Stimulated activated CD4-positive, alpha-beta T cell treated with anti-CD3 and anti-CD28 coated beads, Interleukin-1b, Interleukin-23, amount 100 ng/mL, for 24 hours (primary cell): ENCODE results near the gene SEMA3F.
"Not testable (repeated sequence)": the region's sequence is repeated elsewhere in the genome, so short reads cannot be mapped to it uniquely, and the experiment has no call there.

Experiments used
- DNase-seq, 4 experiments: peaks; one replicate each; pipeline ENCODE4 v3.0.0-alpha.2; 2020; ENCODE audit warnings: low read depth in 4 of 4, low spot score in 1 of 4

The SEMA3F gene

DNA sequence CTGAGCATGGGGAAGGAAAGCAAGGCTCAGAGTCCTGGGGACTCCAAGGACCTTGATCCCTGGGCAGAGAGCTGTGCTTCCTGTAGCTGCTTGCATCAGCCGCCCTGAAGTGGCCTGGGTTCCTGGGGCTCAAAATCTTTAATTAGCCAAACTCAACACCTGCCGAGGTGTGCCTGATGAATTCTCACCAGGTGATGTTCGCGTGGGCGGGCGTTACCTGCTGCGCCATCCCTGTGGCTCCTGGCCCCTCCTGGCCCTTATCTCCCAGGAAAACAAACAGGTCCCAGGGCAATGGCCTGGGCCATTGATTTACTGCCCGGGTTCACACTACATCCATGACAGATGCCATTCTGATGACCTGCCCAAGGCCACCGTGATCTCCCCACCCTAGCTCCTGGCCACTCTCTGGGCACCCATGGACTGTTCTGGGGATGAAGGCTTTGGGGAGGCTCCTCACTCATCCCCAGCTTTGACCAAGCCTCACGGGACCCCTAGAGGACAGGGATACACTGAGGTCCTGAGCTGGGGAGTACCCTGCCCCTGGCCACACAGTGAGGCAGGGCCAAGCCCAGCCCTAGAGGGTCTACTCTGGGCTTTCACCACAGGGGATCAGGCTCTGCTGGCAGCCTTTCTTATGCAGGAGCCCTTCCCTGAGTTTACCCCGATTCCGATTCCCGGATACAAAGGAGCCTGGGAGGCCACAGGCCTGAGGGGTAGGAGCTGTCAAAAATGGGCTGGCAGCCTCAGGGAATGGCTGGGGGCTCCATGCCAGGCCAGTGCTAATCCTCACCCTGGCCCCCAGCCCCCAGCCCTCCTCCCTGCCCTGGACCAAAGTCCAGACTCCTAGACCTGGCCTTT is 55.6 kb downstream of the SEMA3F start:
- DNase-seq, result no peak

DNA sequence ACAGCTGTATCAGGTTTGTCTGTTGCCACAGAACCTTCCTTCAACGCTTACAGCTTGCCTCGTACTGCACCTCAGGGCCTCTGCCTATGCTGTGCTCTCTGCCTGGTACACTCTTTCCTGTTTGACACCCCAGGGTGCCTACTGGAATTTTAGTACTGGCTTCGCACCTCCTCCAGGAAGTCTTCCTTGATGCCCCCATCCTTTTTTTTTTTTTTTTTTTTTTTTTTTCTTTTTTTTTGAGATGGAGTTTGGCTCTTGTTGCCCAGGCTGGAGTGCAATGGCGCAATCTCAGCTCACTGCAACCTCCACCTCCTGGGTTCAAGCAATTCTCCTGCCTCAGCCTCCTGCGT is 56.2 kb downstream of the SEMA3F start:
- DNase-seq, result not testable (repeated sequence)

DNA sequence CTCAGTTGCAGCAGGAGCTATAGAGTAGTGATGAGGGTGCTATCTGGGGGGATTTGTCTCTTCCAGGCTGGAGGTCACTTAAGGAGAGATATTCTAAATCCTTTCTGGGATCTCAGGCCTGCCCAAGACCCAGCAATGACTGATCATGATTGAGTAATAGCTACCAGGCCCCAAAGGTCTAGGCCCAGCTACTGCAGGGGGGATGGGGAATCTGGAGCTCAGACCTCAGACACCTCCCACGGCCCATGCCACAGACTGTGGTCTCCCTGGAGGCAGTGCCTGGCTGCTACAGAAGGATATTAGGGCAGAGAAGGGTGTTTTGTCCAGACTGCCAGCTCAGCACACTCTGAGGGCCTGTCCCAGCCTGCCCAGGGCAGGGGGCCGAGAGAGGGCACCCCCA is 56.8 kb downstream of the SEMA3F start:
- no peak for DNase-seq

DNA sequence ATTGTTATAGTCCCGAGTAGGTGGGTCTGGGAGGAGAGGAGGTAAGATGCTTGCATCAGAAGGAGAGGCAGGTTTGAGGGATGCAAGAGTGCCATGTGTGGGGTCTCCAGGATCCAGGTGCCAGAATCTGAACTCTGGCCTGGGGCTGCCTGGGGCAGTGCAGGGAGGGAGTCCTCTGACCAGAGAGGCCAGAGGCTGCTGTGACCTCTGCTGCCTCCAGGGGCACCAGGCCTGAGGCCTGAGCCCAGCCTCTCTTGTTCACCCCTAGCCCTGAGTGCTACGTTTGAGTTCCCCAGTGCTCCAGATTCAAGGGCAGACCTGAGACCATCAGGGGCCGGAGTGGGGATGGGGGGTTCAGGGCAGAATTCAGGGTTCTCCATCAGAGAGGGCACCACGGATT is 57.4 kb downstream of the SEMA3F start:
- DNase-seq, result no peak

DNA sequence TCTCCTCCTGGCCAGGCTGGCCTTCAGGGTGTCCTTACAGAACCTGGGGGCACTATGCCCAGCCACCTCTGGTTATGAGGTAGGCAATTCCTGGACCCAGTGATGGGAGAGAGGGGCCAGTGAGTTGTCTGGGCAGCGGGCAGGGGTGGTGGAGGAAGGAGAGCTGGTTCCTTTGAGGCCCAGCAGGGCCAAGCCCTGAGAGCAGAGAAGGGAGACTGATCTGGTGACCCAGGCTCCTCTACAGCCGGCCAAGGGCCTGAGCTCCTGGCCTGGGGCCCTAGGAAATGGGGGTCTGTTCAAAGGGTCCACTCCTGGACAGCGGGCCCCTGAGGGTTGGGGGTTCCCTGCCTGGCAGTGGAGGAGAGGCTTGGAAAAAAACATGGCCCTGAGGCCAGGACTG is 57.8 kb downstream of the SEMA3F start:
- no peak for DNase-seq

DNA sequence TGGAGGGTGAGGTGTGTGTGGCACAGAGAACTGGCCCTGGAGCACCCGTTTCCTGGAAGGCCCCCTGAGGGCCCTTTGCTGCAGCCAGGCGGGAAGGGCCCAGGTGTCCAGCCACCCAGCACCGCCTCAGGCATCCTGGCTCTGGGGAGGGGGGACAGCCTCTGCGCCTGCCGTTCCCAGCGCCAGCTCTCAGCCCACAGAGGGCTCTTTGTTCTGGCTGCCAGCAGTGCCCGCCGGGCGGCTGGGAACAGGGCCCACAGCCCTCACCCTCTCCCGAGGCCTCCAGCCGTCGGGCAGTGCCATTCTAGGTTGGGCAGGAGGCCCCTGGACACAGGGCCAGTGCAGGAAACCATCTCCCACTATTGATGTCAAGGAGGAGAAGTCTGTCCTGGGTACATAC is 58.2 kb downstream of the SEMA3F start:
- DNase-seq, result no peak

DNA sequence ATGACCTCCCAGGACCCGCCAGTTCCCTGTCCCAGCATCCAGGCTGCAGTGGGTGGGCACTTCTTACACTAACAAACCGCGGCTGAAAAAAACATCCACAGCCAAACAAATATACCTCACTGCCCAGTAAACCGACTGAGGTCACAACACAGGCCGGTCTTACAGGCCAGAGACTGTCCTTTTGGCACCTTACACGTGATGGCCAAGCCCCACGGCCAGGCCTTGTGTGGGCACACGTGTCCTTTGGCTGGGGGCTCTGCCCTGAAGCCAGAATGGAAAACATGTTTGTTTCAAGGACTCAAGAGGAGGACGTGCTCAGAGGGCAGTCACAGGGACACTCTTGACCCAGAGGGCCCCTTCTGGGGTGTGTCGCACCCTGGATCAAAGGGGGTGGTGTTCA is 59.7 kb downstream of the SEMA3F start:
- DNase-seq, result no peak

DNA sequence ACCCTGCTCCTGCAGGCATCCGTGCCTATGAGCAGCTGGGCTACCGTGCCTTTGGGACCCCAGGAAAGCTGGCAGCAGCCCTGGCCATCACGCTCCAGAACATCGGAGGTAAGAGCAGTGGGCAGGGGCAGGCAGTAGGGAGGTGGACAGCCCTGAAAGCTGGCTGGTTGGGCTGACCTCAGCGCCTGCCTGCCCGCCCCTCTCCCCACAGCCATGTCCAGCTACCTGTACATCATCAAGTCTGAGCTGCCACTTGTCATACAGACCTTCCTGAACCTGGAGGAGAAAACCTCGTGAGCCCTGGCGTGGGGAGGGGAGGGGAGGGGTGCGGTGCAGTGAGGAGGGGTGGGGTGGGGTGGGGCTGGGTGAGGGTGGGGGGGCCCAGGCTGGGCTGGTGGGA is 60.4 kb downstream of the SEMA3F start:
- DNase-seq, result no peak

DNA sequence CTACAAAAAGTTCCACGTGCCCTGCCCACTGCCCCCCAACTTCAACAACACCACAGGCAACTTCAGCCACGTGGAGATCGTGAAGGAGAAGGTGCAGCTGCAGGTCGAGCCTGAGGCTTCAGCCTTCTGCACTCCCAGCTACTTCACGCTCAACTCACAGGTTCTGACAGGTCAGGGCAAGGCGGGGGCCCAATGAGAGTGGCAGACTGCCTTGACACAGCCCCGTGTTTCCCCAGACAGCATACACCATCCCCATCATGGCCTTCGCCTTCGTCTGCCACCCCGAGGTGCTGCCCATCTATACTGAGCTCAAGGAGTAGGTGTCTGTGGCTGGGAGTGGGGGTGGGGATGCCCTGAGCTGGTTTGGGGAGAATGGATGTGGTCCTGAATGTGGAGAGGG is 62.6 kb downstream of the SEMA3F start:
- DNase-seq, result no peak

DNA sequence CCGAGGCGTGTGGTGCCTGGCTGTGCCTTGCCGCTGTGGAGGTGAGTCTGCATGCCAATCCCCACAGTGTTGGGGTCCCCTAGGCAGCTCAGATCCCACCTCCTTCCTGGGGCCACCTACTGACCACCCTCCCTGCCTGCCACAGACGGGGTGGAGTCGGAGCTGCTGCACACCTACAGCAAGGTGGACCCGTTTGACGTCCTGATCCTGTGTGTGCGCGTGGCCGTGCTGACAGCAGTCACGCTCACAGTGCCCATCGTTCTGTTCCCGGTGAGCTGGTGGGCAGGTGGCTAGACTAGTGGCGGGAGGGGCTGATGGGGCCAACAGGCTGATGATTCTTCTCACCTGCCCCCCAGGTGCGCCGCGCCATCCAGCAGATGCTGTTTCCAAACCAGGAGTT is 63.3 kb downstream of the SEMA3F start:
- DNase-seq, result no peak

DNA sequence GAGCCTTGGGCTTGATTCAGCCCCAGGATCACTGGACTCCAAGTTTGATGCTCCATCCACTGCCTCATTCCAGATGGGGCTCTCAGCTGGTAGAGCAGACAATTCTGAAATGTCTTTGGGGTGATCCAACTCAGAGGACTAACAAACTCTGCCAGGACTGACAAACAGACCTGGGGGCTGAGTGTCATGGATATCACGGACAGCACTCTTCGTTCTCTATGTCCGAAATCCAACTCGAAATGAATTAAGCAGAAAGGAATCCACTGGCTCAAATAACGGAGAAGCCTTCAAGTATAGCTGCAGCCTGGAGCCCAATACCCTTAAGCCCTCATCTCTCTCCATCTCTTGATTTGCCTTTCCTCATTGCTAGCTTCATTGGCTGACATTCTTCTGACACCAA is 64.2 kb downstream of the SEMA3F start:
- no peak for DNase-seq

DNA sequence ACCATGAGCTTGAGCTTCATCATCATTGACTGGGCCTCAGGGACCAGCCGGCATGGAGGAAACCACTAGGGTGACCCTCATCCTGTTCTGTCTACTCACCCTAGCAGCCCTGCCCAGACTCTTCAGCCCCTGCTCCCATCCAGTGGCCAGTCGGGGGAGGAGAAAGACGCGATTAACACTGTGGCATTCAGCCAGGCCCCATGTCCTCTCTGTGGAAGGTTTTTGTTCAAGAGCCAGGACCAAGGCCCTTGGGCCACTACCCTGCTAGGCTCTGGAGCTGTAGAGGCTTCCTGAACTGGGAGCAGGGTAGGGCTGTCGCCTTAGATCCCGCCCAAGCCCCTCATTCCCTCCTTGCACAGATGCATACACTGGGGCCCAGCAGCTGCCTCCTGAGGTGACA is 65.0 kb downstream of the SEMA3F start:
- no peak for DNase-seq

DNA sequence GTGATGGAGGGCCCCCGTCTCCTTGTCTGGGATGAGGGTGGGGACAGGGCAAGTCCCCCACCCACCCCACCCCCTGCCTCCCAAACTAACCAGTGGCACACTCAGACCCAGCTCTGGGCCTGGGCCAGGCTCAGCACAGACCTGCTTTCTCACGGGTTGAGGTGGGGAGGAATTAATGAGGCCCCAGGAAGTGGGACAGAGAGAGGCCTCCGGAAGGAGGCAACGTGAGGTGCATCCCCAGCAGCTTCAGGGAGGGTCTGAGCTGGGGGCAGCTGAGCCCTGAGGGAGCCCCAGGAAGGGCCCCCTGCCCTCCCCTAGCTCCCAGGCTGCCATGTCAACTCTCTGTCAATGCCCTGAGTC is 65.9 kb downstream of the SEMA3F start:
- DNase-seq, result no peak

DNA sequence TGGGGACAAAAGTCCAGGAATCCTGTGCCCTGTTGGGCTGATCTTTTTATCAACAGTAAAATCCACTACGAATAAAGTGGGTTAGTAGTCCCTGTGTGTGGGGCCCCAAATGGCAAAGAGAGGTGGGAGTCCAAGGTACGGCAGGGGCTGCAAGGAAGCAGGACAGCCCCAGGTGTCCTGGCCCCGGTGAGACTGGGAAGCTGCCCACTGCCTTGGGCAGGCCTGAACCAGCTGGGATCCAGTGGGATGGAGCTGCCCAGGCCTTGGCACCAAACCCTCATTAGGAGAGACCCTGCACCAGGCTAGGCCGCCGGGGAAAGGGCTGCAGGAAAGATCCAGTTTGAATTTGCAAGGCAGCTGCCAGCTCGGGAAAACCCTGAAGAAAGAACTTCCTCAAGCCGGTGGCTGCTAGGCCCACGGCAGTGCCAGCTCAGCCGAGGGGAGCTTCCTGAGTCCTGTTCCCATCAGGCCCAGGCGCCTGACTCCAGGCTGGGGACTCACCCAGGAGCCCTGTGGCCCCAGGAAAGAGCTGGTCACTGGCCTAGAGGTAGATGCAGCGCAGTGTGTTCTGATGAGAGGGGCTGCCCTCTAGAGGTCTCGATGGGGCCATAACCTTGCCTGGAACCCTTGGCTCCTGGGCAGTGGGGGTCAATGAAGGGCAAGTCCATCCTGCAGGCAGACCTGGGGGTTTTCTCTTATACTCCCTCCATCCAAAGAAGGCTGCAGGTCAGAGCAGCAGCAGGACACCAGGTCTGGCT is 66.5 kb downstream of the SEMA3F start:
- DNase-seq, result no peak

DNA sequence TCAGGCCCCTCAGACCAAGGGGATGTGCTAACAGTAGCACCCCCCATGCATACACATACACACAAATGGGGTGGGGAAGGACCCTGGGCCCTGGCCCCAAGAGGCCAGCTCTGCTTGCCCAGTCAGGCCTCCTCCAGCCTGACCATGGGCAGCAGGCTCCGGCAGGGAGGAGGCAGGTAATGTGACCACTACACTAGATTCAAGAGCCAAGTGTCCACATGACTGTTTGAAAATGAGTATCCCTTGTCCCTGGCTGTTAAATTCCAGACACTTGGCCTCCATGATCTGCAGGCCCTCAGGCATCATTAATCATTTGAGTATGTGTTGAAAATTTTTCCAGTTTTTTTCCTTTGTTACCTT is 67.0 kb downstream of the SEMA3F start:
- no peak for DNase-seq

DNA sequence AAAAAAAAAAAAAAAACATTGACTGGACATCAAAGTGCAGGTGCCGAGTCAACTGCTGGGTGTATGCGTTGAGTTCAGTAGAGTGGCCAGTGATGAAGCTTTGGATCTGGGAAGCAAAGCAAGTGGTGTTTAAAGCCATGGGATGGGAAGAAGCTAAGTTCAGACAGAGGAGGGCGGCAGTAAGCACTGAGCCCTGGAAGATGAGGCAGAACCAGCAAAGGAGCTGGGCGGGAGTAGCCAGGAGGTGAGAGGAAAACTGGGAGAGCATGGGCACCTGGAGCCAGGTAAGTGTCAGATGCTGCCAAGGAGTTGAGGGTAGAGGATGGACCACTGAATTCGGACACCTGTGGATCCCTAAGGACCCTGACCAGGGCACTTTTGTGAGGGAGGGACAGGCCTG is 69.5 kb downstream of the SEMA3F start:
- DNase-seq, result no peak

DNA sequence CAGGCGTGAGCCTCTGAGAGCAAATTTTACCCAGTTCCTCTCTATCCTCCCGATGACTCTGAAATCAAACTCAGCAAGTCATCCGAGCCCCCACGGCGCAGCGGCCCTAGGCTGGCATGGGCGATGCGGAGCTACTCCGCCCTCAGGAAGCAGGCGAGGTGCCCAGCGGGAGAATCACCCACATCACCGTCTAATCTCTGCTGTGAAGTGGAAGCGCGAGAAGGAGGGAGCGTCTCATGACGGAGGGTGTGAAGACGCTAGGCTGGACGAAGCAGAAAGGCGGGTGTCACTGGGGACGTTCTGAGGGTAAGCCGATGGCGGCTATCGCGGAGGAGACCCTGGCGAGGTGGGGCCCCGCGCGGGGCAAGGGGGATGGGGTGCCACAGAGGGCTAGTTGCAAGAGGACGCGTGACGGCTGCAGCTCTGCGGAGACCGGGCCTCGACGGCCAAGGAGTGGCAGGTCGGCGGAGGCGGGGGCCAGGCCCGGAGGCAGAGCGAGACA is 71.8 kb downstream of the SEMA3F start:
- no peak for DNase-seq

DNA sequence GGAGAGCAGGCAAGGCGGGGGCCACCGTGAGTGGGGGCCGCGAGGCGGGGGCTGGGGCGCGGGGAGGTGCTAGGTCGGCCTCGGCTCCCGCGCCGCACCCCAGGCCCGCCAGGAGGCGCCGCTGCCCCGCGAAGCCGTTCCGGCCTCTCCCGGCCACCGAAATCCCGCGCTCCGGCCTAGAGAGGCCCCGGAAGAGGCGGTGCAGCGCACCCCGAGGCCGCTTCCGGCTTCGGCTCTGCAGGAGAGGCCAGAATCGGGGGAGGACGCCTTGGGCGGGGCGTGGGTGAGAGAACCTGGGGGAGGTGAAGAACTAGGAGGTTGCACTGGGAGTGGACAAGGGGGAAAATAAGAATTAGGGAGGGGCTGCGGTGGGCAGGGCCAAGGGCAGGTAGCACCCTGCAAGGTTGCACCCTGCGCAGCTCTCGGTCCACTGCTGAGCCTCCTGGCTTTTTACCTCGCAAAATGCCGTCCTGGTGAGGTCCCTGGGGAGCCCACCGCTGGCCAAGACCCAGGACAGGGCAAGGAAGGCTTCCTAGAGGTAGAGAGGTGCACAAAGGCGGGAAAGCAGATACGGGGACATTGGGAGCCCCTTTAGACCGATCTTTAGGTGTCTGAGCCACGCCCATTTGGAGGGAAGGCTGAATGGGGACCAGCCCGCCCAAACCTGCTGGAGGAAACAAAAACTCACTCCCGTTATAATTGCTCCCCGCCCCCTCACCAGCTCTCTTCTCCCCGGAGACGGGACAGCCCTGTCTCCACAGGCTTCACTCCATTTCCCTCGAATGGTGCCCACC is 72.5 kb downstream of the SEMA3F start:
- DNase-seq, result peak; percentile 65 to 87 (median 82)

DNA sequence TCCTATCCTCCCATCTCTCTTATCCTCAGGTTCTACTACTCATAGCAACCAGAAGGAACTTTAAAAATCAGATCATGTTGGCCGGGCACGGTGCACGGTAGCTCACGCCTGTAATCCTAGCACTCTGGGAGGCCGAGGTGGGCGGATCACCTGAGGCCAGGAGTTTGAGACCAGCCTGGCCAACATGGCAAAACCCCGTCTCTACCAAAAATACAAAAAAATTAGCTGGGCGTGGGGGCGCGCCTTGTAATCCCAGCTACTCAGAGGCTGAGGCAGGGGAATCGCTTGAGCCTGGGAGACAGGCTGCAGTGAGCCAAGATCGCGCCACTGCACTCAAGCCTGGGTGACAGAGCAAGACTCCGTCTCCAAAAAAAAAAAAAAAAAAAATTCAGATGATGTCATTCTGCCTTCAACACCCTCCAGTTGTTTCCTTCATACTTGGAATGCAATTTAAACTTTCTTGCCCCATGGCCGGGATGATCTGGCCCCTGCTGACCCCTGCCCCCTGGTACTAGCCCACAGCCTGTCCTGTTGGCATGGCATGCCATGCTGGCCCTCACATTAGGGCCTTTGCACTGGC is 73.2 kb downstream of the SEMA3F start:
- DNase-seq, result not testable (repeated sequence)

DNA sequence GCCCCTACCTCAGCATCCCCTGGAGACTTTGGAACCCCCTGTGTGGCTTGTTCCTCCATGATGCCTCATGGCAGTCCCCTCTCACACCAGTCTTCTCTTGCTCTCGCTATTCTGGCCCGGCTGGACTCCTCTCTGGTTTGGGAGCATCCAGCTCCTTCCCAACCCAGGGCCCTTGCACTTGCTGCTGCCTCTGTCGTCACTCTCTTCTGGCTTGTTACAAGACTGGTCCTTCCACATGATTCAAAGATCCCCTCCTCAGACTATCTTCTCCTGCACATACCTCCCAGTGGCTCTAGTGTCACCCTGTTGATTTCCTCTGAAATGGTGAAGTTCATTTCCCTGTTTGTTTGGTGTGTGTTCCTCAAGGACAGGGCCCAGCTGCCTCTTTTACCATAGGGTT is 74.4 kb downstream of the SEMA3F start:
- DNase-seq, result no peak

DNA sequence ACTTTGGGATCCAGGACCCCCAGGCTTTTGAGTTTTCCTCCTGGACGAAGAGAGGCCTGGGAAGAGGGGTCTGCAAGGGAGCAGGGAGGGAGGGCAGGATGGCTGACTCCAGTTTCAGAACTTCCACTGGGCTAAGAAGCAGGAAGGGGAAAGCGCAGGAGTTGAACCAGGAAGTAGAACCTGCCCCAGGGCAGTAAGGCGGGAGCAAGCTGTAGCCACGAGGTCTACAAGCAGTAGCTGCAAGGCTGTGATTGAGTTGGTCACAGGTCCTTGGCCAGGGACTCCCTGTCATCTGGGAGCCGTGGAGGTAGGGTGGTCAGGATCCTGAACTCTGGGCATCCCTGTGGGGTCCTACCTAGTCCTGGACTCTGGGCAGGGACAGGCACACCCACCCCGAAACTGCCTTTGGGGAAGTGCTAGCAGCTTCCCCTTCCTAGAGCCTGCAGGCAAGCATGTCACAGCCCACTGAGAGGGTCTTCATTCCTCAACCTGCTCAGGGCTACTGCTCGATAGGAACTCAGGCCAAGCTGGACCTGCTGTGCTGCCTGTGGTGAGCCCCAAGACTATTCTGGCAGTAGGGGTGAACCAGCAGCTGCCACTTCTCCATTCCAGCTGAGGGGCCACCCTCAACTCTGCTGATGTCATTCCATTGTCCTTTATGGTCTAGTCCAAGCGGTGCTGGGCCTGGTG is 75.1 kb downstream of the SEMA3F start:
- DNase-seq, result no peak
